ENCODE measurements around the gene STMN3.

GRCh38 chr20:63695424-63696305 lies 42.4 kb upstream of the STMN3 start:
- TF ChIP-seq CTCF (tag by site-specific recombination; IDR thresholded peaks at IDR 0.05) (no peak), ZNF239 (tag by site-specific recombination; IDR thresholded peaks at IDR 0.05) (no peak), ZFP3 (tag by site-specific recombination; IDR thresholded peaks at IDR 0.05; ENCODE audit: low read depth) (no peak), ELK4 (IDR thresholded peaks at IDR 0.05; ENCODE audit: borderline replicate concordance, low read depth, low read length) (no peak), PBX3 (CRISPR knock-in tag; IDR thresholded peaks at IDR 0.05) (no peak), ZNF658 (tag by site-specific recombination; IDR thresholded peaks at IDR 0.05) (no peak)

All from HEK293 (cell line).